A673 (cell line): ENCODE results near the gene ANGEL2. TPM values are rescaled to one million over a fixed set of nuclear protein-coding genes. Genes with fewer than 3 reads are reported as not detected.

Experiments used
- BruUV-seq: library from RNA; stranded (reverse); fragments of 400-500 nt; replicated peaks from 2 replicates; lab custom pipeline; 2021; lab: Mats Ljungman, UMichigan
- CTCF ChIA-PET: fragments of 300-600 bp; sonication (Branson Sonifier 250); formaldehyde crosslinking; loops from one replicate; lab custom pipeline; 2022; ENCODE audit warnings: antibody characterized with exemption; lab: Charles Lee
- POLR2A ChIA-PET: fragments of 300-600 bp; sonication (Branson Sonifier 250); formaldehyde crosslinking; loops from one replicate; lab custom pipeline; 2022; ENCODE audit warnings: antibody characterized with exemption; ENCODE audit not compliant: low non-redundant PET; lab: Charles Lee
- DNase-seq: peaks from one replicate; pipeline ENCODE4 v3.0.0-alpha.2; 2015; ENCODE audit warnings: low spot score
- H3K27ac ChIP-seq: fragments of 200-600 bp; sonication (generic); 2 replicates; pipeline ENCODE4 v1.5.1; 2016; ENCODE audit warnings: mixed run types, low read depth, mild to moderate bottlenecking, mixed read lengths, antibody characterized with exemption, low read length; ENCODE audit not compliant: poor library complexity, severe bottlenecking
- H3K27me3 ChIP-seq: fragments of 200-600 bp; sonication (generic); replicated peaks from 2 replicates; pipeline ENCODE4 v1.6.1; 2017; ENCODE audit warnings: mixed run types, low read depth, mild to moderate bottlenecking, mixed read lengths, antibody characterized with exemption, low read length; ENCODE audit not compliant: insufficient read depth, poor library complexity
- H3K36me3 ChIP-seq: fragments of 200-600 bp; sonication (generic); 2 replicates; pipeline ENCODE4 v1.6.1; 2016; ENCODE audit warnings: mixed run types, mild to moderate bottlenecking, mixed read lengths, antibody characterized with exemption, low read length; ENCODE audit not compliant: insufficient read depth, poor library complexity, severe bottlenecking
- H3K4me1 ChIP-seq: fragments of 200-600 bp; sonication (generic); 2 replicates; pipeline ENCODE4 v1.6.1; 2017; ENCODE audit warnings: mixed run types, mild to moderate bottlenecking, mixed read lengths, antibody characterized with exemption, low read length; ENCODE audit not compliant: insufficient read depth, poor library complexity, severe bottlenecking
- H3K4me3 ChIP-seq: fragments of 200-600 bp; sonication (generic); 2 replicates; pipeline ENCODE4 v1.5.1; 2016; ENCODE audit warnings: low read depth, mixed run types, mild to moderate bottlenecking, mixed read lengths, low read length; ENCODE audit not compliant: poor library complexity, severe bottlenecking
- H3K9me3 ChIP-seq: fragments of 200-600 bp; sonication (generic); 2 replicates; pipeline ENCODE4 v1.6.1; 2016; ENCODE audit warnings: mixed run types, low read depth, mild to moderate bottlenecking, mixed read lengths, antibody characterized with exemption, low read length; ENCODE audit not compliant: poor library complexity, severe bottlenecking
- CTCF ChIP-seq: fragments of 300-800, 200-600 bp; sonication (generic); conservative IDR thresholded peaks from 2 replicates; pipeline ENCODE4 v1.5.1; 2017; ENCODE audit warnings: low read depth, mild to moderate bottlenecking, antibody characterized with exemption, low read length, moderate library complexity, mixed read lengths
- EZH2 ChIP-seq: fragments of 200-600 bp; sonication (generic); IDR thresholded peaks from 2 replicates; pipeline ENCODE4 v1.6.1; 2017; ENCODE audit warnings: borderline replicate concordance, low read depth, mild to moderate bottlenecking, mixed read lengths, antibody characterized with exemption, low read length; ENCODE audit not compliant: poor library complexity, severe bottlenecking
- intact Hi-C: fragments of 100-400 bp; cut with micrococcal nuclease; formaldehyde crosslinking; loops from one replicate; pipeline ENCODE4 v1.10.0; 2022; ENCODE audit not compliant: unreplicated experiment
- total RNA-seq: library from RNA; stranded (reverse); gene quantifications from 2 replicates; pipeline ENCODE4 v1.2.3, GENCODE V29; 2021

Gene ANGEL2
- total RNA-seq, 1 experiment from 2014 or later = 36.3 TPM

DNA sequence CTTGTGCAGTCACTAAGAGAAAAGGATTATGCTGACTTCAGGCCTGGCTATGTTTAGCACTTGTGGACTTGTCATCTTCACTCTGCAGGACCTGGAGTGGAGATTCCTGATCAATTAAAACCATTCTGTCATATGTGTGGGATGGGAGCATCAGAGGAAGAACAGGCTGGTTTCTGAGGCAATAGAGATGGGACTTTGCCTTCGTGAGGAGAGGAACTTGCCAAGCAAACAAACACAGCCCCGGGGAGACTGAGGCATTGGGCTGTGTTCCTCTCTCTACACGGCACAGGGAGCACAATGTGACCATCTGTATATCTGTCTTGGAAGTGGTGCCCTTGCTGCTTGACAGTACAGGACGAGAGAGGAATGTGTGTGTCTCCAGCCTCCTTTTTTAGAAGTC is 42.2 kb downstream of the ANGEL2 start:
- TF ChIP-seq CTCF = no peak
- TF ChIP-seq EZH2 = no peak
- no peak overlapping the region for H3K27ac ChIP-seq
- ChIA-PET CTCF (no interaction called here), POLR2A (no interaction called here)
- no peaks in the 10 kb centered on the region for H3K36me3 ChIP-seq
- no peak for DNase-seq
- H3K9me3 ChIP-seq = no peaks in the 10 kb centered on the region
- intact Hi-C loops = no loop called here
- peaks cover 6% of the 10 kb centered on the region for H3K4me1 ChIP-seq
- H3K4me3 ChIP-seq = no peak overlapping the region
- no TSS peak for BruUV-seq
- H3K27me3 ChIP-seq = no peaks in the 10 kb centered on the region

- peaks cover 7% of the 10 kb centered on the region for H3K4me1 ChIP-seq
- no peaks in the 10 kb centered on the region for H3K9me3 ChIP-seq
- H3K27me3 ChIP-seq = no peaks in the 10 kb centered on the region
- CTCF ChIA-PET = no interaction called here
- no peak overlapping the region for H3K4me3 ChIP-seq
- DNase-seq = no peak
- no peaks in the 10 kb centered on the region for H3K36me3 ChIP-seq
- no peak overlapping the region for H3K27ac ChIP-seq
- TF ChIP-seq CTCF (no peak), EZH2 (no peak)
- intact Hi-C loops = no loop called here
- POLR2A ChIA-PET = no interaction called here
- BruUV-seq = no TSS peak
These were observed 44.4 kb downstream of the ANGEL2 start for GRCh38 chr1:212971312-212971711.

DNA sequence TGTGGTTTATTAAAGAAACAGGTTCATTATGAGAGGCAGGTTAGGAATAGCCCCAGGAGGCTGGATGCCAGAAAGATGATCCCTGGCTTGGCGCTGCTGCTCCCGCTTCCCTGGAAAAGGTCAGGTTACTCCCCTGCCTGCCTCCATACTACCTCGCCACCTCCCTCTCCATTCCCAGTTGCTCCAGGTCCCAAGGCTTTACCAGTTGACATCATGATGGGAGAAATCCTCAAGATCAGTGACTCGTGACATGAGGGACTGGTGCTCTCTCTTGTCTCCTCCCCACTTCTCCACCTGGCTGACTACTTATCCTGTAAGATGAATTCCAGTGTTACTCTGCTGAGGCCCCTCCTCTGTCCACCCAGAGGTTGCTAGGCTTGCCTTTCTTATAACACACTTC is 45.6 kb downstream of the ANGEL2 start:
- CTCF ChIA-PET = no interaction called here
- no peak for TF ChIP-seq EZH2
- TF ChIP-seq CTCF = no peak
- Histone ChIP-seq H3K9me3 (no peaks in the 10 kb centered on the region), H3K4me3 (no peak overlapping the region), H3K36me3 (no peaks in the 10 kb centered on the region), H3K27ac (no peak overlapping the region), H3K27me3 (no peaks in the 10 kb centered on the region), H3K4me1 (peaks cover 7% of the 10 kb centered on the region)
- intact Hi-C loops = no loop called here
- DNase-seq = no peak
- POLR2A ChIA-PET = no interaction called here
- no TSS peak for BruUV-seq
